Stimulated activated CD4-positive, alpha-beta T cell treated with anti-CD3 and anti-CD28 coated beads, Interleukin-15, amount 100 ng/mL, for 24 hours (primary cell): ENCODE results near the gene KRT80.

Source experiments
- DNase-seq: peaks from one replicate; pipeline ENCODE4 v3.0.0-alpha.2; 2020

KRT80 gene

GRCh38 chr12:52195065-52195730 is 3.4 kb upstream of the KRT80 start:
- no peak for DNase-seq

- no peak for DNase-seq
These were observed 2.2 kb upstream of the KRT80 start for GRCh38 chr12:52193991-52194390.

GRCh38 chr12:52193532-52193931 is 1.7 kb upstream of the KRT80 start:
- DNase-seq = no peak

GRCh38 chr12:52190860-52191729 is 719 bp downstream of the KRT80 start:
- no peak for DNase-seq

GRCh38 chr12:52189376-52190174 is 2.2 kb downstream of the KRT80 start:
- DNase-seq = no peak

GRCh38 chr12:52188658-52189057 is 3.2 kb downstream of the KRT80 start:
- DNase-seq = no peak

- DNase-seq = no peak
These were observed 4.2 kb downstream of the KRT80 start for GRCh38 chr12:52187640-52188039.

- no peak for DNase-seq
These were observed 4.6 kb downstream of the KRT80 start for GRCh38 chr12:52187206-52187605.

- no peak for DNase-seq
These were observed 5.5 kb downstream of the KRT80 start for GRCh38 chr12:52186118-52186840.

GRCh38 chr12:52185400-52185967 is 6.3 kb downstream of the KRT80 start:
- no peak for DNase-seq

GRCh38 chr12:52184813-52185212 is 7.0 kb downstream of the KRT80 start:
- no peak for DNase-seq

GRCh38 chr12:52183971-52184370 is 7.8 kb downstream of the KRT80 start:
- DNase-seq = no peak

- no peak for DNase-seq
These were observed 8.3 kb downstream of the KRT80 start for GRCh38 chr12:52183544-52183910.

- no peak for DNase-seq
These were observed 8.8 kb downstream of the KRT80 start for GRCh38 chr12:52182898-52183543.

- no peak for DNase-seq
These were observed 9.4 kb downstream of the KRT80 start for GRCh38 chr12:52182384-52182783.

- no peak for DNase-seq
These were observed 10.1 kb downstream of the KRT80 start for GRCh38 chr12:52181746-52182145.

- DNase-seq = no peak
These were observed 10.7 kb downstream of the KRT80 start for GRCh38 chr12:52180971-52181628.

- DNase-seq = no peak
These were observed 12.3 kb downstream of the KRT80 start for GRCh38 chr12:52179396-52179973.

GRCh38 chr12:52178984-52179383 is 12.8 kb downstream of the KRT80 start:
- DNase-seq = no peak

GRCh38 chr12:52178443-52178842 is 13.4 kb downstream of the KRT80 start:
- no peak for DNase-seq
